ENCODE measurements around the gene NXN. TPM values are rescaled to one million over a fixed set of nuclear protein-coding genes. Genes with fewer than 3 reads are reported as not detected.

NXN gene
- total RNA-seq, 6 donors from 2014 or later = 32.4 to 63.1 (median 52.2) TPM

- WGBS, 2 donors = 71 to 80% methylated on average over 10 to 11 of the region's 12 CpGs
- ATAC-seq (ENCODE audit: low FRiP score in 2 of 2) (no peak), DNase-seq (no peak)
- Histone ChIP-seq H3K4me1 (peaks cover 0 to 1% (median 0%) of the 10 kb centered on the region in 4 donors), H3K36me3 (no peaks in the 10 kb centered on the region), H3K27ac (no peak overlapping the region), H3K4me3 (no peak overlapping the region), H3K9me3 (no peaks in the 10 kb centered on the region), H3K27me3 (no peaks in the 10 kb centered on the region)
- TF ChIP-seq EP300 (IDR thresholded peaks at IDR 0.05) = no peak
- no peak for TF ChIP-seq POLR2A (IDR thresholded peaks at IDR 0.05)
- no peak for TF ChIP-seq CTCF (IDR thresholded peaks at IDR 0.05)
- no peak for TF ChIP-seq POLR2AphosphoS5 (IDR thresholded peaks at IDR 0.05)
Measured at GRCh38 chr17:888998-889441, 90.6 kb downstream of the NXN start.

- Histone ChIP-seq H3K36me3 (no peaks in the 10 kb centered on the region), H3K27me3 (no peaks in the 10 kb centered on the region), H3K27ac (peak overlapping the region in 1 of 4 donors; percentile 7), H3K4me3 (no peak overlapping the region), H3K9me3 (no peaks in the 10 kb centered on the region), H3K4me1 (peaks cover 9 to 14% (median 11%) of the 10 kb centered on the region in 4 donors)
- WGBS, 2 donors = 79 to 80% methylated on average over 21 of the region's 21 CpGs
- DNase-seq (no peak), ATAC-seq (ENCODE audit: low FRiP score in 2 of 2) (no peak)
- TF ChIP-seq EP300 (IDR thresholded peaks at IDR 0.05) (no peak), POLR2A (IDR thresholded peaks at IDR 0.05) (no peak), POLR2AphosphoS5 (IDR thresholded peaks at IDR 0.05) (no peak), CTCF (IDR thresholded peaks at IDR 0.05) (no peak)
Measured at GRCh38 chr17:887551-888209, 91.9 kb downstream of the NXN start.

GRCh38 chr17:885971-886571 is 93.5 kb downstream of the NXN start:
- TF ChIP-seq POLR2A (IDR thresholded peaks at IDR 0.05) = no peak
- TF ChIP-seq CTCF (IDR thresholded peaks at IDR 0.05) = no peak
- TF ChIP-seq EP300 (IDR thresholded peaks at IDR 0.05) = no peak
- TF ChIP-seq POLR2AphosphoS5 (IDR thresholded peaks at IDR 0.05) = no peak
- Histone ChIP-seq H3K27me3 (no peaks in the 10 kb centered on the region), H3K36me3 (no peaks in the 10 kb centered on the region), H3K9me3 (no peaks in the 10 kb centered on the region), H3K27ac (peak overlapping the region in 2 of 4 donors; percentile 21 to 27), H3K4me3 (no peak overlapping the region), H3K4me1 (peaks cover 9 to 23% (median 16%) of the 10 kb centered on the region in 4 donors)
- ATAC-seq (ENCODE audit: low FRiP score in 2 of 2) (peak in 1 of 2 donors; percentile 48), DNase-seq (peak in 1 of 2 donors; percentile 79)
- WGBS, 2 donors = 84 to 85% methylated on average over 17 to 18 of the region's 18 CpGs

- no peaks in the 10 kb centered on the region for H3K9me3 ChIP-seq
- no peaks in the 10 kb centered on the region for H3K27me3 ChIP-seq
- H3K4me1 ChIP-seq = peaks cover 25 to 47% (median 36%) of the 10 kb centered on the region in 4 donors
- no peak for TF ChIP-seq CTCF (IDR thresholded peaks at IDR 0.05)
- TF ChIP-seq POLR2AphosphoS5 (IDR thresholded peaks at IDR 0.05) = no peak
- TF ChIP-seq EP300 (IDR thresholded peaks at IDR 0.05) = no peak
- no peak for TF ChIP-seq POLR2A (IDR thresholded peaks at IDR 0.05)
- H3K4me3 ChIP-seq = no peak overlapping the region
- WGBS, 2 donors = 83 to 86% methylated on average over 10 to 12 of the region's 12 CpGs
- peak overlapping the region; percentile 30 to 75 (median 53) for H3K27ac ChIP-seq
- ATAC-seq (ENCODE audit: low FRiP score in 2 of 2) = no peak
- H3K36me3 ChIP-seq = no peaks in the 10 kb centered on the region
- DNase-seq = no peak
Measured at GRCh38 chr17:883586-883962, 96.0 kb downstream of the NXN start.

All from upper lobe of left lung (tissue), 6 donors.